ENCODE measurements around the gene SERPINH1. TPM values are rescaled to one million over a fixed set of nuclear protein-coding genes. Genes with fewer than 3 reads are reported as not detected.
A peak's percentile ranks its signal among the peaks of the same experiment; 100 is the strongest.

Gene SERPINH1
- total and polyA plus RNA-seq, 2 of the 13 experiments (the other 11 are each of a cell fraction or from before 2014, with no cell fraction given): 83.6 to 83.8 TPM

DNA sequence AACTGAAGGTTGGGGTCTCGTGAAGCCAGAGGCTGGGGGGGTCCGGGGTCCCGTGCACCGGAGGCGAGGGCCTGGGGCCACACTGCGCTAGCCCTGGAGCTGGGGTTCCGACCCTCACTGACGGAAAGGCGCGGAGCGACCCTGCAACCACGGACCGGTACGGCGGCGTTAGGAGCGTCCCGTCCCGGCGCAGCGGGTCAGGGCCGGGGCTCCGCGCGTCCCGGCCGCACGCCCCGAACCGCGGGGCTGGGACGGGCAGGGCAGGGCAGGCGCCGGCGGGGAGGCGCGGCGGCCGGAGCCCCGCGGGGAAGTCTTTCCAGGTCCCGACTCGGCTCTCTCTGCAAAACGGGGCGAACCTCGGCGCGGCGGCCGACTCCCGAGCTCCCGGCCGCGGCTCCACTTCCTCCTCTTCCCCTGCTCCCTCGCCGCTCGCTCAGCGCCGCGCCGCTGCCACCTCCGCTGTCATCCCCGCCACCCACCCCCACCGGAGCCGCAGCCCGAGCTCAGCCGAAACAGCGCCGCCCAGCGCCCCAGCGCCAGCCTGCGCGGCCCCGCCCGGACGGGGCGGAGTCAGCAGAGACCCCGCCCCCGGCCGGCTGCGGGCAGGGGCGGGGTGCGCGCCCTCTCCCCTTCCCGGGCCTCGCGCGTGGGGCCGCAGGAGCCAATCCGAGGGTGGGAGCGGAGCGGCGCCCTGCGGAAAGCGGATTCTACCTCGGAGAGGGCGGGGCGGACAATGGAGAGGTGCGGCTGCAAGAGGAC, 36.4 kb upstream of the SERPINH1 start, which contains the start of gene GDPD5 (continued):
- TF ChIP-seq FOSL1 (CRISPR knock-in tag; IDR thresholded peaks at IDR 0.05; ENCODE audit: borderline replicate concordance) (no peak), ZNF766 (CRISPR knock-in tag; IDR thresholded peaks at IDR 0.05; ENCODE audit: borderline replicate concordance) (no peak), MXD4 (CRISPR knock-in tag; IDR thresholded peaks at IDR 0.05) (no peak), FOXK1 (CRISPR knock-in tag; IDR thresholded peaks at IDR 0.05; ENCODE audit: borderline replicate concordance, low read depth) (no peak), ZNF446 (CRISPR knock-in tag; IDR thresholded peaks at IDR 0.05) (0 out of 2 replicates have a peak, but pooled peaks have one; percentile 17), SIX1 (CRISPR knock-in tag; IDR thresholded peaks at IDR 0.05; ENCODE audit: borderline replicate concordance) (no peak), ZNF839 (CRISPR knock-in tag; IDR thresholded peaks at IDR 0.05; ENCODE audit: borderline replicate concordance) (0 out of 2 replicates have a peak, but pooled peaks have one; percentile 14), KLF12 (CRISPR knock-in tag; IDR thresholded peaks at IDR 0.05; ENCODE audit: borderline replicate concordance) (0 out of 2 replicates have a peak, but pooled peaks have one; percentile 40), ZNF503 (CRISPR knock-in tag; IDR thresholded peaks at IDR 0.05) (0 out of 2 replicates have a peak, but pooled peaks have one; percentile 1), TBX2 (CRISPR knock-in tag; IDR thresholded peaks at IDR 0.05; ENCODE audit: borderline replicate concordance) (0 out of 2 replicates have a peak, but pooled peaks have one; percentile 1), SP4 (CRISPR knock-in tag; IDR thresholded peaks at IDR 0.05) (peak; percentile 93), NFYB (CRISPR knock-in tag; IDR thresholded peaks at IDR 0.05) (peak; percentile 67), POLR2G (IDR thresholded peaks at IDR 0.05; ENCODE audit: low read depth, low read length) (peak; percentile 60), ZIK1 (CRISPR knock-in tag; IDR thresholded peaks at IDR 0.05; ENCODE audit: borderline replicate concordance, low read depth) (0 out of 2 replicates have a peak, but pooled peaks have one; percentile 21), AGO2 (optimal IDR thresholded peaks at IDR 0.05; ENCODE audit: low read depth, low read length) (no peak), SRSF1 (optimal IDR thresholded peaks at IDR 0.05; ENCODE audit: low read depth, low read length) (no peak)
- TF ChIP-seq, protein P1, sequence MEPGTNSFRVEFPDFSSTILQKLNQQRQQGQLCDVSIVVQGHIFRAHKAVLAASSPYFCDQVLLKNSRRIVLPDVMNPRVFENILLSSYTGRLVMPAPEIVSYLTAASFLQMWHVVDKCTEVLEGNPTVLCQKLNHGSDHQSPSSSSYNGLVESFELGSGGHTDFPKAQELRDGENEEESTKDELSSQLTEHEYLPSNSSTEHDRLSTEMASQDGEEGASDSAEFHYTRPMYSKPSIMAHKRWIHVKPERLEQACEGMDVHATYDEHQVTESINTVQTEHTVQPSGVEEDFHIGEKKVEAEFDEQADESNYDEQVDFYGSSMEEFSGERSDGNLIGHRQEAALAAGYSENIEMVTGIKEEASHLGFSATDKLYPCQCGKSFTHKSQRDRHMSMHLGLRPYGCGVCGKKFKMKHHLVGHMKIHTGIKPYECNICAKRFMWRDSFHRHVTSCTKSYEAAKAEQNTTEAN (CRISPR knock-in tag; conservative IDR thresholded peaks at IDR 0.05): 0 out of 2 replicates have a peak, but pooled peaks have one; percentile 2
- TF ChIP-seq, protein P2, sequence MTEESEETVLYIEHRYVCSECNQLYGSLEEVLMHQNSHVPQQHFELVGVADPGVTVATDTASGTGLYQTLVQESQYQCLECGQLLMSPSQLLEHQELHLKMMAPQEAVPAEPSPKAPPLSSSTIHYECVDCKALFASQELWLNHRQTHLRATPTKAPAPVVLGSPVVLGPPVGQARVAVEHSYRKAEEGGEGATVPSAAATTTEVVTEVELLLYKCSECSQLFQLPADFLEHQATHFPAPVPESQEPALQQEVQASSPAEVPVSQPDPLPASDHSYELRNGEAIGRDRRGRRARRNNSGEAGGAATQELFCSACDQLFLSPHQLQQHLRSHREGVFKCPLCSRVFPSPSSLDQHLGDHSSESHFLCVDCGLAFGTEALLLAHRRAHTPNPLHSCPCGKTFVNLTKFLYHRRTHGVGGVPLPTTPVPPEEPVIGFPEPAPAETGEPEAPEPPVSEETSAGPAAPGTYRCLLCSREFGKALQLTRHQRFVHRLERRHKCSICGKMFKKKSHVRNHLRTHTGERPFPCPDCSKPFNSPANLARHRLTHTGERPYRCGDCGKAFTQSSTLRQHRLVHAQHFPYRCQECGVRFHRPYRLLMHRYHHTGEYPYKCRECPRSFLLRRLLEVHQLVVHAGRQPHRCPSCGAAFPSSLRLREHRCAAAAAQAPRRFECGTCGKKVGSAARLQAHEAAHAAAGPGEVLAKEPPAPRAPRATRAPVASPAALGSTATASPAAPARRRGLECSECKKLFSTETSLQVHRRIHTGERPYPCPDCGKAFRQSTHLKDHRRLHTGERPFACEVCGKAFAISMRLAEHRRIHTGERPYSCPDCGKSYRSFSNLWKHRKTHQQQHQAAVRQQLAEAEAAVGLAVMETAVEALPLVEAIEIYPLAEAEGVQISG (CRISPR knock-in tag; IDR thresholded peaks at IDR 0.05): peak; percentile 16; the same call in 1 of the 2 replicates
- TF ChIP-seq, protein P3, sequence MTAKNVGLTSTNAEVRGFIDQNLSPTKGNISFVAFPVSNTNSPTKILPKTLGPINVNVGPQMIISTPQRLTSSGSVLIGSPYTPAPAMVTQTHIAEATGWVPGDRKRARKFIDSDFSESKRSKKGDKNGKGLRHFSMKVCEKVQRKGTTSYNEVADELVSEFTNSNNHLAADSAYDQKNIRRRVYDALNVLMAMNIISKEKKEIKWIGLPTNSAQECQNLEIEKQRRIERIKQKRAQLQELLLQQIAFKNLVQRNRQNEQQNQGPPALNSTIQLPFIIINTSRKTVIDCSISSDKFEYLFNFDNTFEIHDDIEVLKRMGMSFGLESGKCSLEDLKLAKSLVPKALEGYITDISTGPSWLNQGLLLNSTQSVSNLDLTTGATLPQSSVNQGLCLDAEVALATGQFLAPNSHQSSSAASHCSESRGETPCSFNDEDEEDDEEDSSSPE (CRISPR knock-in tag; IDR thresholded peaks at IDR 0.05): peak; percentile 62
- TF ChIP-seq, protein P4, sequence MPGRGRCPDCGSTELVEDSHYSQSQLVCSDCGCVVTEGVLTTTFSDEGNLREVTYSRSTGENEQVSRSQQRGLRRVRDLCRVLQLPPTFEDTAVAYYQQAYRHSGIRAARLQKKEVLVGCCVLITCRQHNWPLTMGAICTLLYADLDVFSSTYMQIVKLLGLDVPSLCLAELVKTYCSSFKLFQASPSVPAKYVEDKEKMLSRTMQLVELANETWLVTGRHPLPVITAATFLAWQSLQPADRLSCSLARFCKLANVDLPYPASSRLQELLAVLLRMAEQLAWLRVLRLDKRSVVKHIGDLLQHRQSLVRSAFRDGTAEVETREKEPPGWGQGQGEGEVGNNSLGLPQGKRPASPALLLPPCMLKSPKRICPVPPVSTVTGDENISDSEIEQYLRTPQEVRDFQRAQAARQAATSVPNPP (CRISPR knock-in tag; IDR thresholded peaks at IDR 0.05): no peak

Data from HepG2 (cell line).